ENCODE data around the gene AMOTL1.

DNA sequence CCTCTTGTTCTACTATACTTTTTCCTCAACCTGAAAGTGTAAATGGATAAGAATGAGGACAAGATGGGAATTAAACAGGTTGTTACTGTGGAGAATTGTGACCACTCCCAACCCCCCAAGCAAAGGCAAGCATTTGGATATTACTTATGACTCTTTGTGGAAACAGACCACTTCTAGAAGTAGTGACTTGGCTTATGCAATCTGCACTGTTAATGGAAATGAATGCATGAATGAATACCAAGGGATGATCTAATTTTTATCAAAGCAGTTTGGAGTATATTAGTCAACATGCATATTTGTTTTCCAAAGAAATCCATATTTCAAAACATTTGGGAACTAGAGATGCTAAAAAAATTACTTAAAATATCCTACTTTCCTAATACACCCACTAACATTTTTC is 35.3 kb downstream of the AMOTL1 start:
- TF ChIP-seq, protein P1, sequence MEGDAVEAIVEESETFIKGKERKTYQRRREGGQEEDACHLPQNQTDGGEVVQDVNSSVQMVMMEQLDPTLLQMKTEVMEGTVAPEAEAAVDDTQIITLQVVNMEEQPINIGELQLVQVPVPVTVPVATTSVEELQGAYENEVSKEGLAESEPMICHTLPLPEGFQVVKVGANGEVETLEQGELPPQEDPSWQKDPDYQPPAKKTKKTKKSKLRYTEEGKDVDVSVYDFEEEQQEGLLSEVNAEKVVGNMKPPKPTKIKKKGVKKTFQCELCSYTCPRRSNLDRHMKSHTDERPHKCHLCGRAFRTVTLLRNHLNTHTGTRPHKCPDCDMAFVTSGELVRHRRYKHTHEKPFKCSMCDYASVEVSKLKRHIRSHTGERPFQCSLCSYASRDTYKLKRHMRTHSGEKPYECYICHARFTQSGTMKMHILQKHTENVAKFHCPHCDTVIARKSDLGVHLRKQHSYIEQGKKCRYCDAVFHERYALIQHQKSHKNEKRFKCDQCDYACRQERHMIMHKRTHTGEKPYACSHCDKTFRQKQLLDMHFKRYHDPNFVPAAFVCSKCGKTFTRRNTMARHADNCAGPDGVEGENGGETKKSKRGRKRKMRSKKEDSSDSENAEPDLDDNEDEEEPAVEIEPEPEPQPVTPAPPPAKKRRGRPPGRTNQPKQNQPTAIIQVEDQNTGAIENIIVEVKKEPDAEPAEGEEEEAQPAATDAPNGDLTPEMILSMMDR (IDR thresholded peaks at IDR 0.05; ENCODE audit: poor library complexity, severe bottlenecking): no peak
- TF ChIP-seq EZH2 (IDR thresholded peaks at IDR 0.05; ENCODE audit: borderline replicate concordance, insufficient read depth, low read length, poor library complexity, severe bottlenecking) (no peak), POLR2AphosphoS5 (IDR thresholded peaks at IDR 0.05) (no peak), SMC3 (conservative IDR thresholded peaks at IDR 0.05; ENCODE audit: poor library complexity) (no peak), RAD21 (conservative IDR thresholded peaks at IDR 0.05) (no peak)
- TF ChIP-seq, protein P2, sequence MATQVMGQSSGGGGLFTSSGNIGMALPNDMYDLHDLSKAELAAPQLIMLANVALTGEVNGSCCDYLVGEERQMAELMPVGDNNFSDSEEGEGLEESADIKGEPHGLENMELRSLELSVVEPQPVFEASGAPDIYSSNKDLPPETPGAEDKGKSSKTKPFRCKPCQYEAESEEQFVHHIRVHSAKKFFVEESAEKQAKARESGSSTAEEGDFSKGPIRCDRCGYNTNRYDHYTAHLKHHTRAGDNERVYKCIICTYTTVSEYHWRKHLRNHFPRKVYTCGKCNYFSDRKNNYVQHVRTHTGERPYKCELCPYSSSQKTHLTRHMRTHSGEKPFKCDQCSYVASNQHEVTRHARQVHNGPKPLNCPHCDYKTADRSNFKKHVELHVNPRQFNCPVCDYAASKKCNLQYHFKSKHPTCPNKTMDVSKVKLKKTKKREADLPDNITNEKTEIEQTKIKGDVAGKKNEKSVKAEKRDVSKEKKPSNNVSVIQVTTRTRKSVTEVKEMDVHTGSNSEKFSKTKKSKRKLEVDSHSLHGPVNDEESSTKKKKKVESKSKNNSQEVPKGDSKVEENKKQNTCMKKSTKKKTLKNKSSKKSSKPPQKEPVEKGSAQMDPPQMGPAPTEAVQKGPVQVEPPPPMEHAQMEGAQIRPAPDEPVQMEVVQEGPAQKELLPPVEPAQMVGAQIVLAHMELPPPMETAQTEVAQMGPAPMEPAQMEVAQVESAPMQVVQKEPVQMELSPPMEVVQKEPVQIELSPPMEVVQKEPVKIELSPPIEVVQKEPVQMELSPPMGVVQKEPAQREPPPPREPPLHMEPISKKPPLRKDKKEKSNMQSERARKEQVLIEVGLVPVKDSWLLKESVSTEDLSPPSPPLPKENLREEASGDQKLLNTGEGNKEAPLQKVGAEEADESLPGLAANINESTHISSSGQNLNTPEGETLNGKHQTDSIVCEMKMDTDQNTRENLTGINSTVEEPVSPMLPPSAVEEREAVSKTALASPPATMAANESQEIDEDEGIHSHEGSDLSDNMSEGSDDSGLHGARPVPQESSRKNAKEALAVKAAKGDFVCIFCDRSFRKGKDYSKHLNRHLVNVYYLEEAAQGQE (IDR thresholded peaks at IDR 0.05; ENCODE audit: borderline replicate concordance): no peak
